Esophagus squamous epithelium (tissue), 5 donors: ENCODE results near the gene THAP4. TPM values are rescaled to one million over a fixed set of nuclear protein-coding genes. Genes with fewer than 3 reads are reported as not detected.
A peak's percentile ranks its signal among the peaks of the same experiment; 100 is the strongest.

ENCODE experiments used
- DNase-seq: peaks from one replicate; lab custom pipeline; 2025; lab: John Stamatoyannopoulos, UW
- H3K27ac ChIP-seq, 4 donors: fragments of 200-600 bp; sonication (generic); one replicate each; pipeline ENCODE4 v1.5.1; 2016 to 2019; ENCODE audit warnings: mild to moderate bottlenecking in 1 of 4
- H3K27me3 ChIP-seq, 4 donors: fragments of 200-600 bp; sonication (generic); 1 replicate in 3 of 4; 2 replicates in 1 of 4; pipeline versions ENCODE4 v1.5.1 to v1.6.0; 2017 to 2021; ENCODE audit warnings: antibody characterized with exemption in 1 of 4
- H3K36me3 ChIP-seq, 3 donors: fragments of 200-600 bp; sonication (generic); one replicate each; pipeline ENCODE4 v1.5.1; 2016 to 2019
- H3K4me1 ChIP-seq, 3 donors: fragments of 200-600 bp; sonication (generic); one replicate each; pipeline ENCODE4 v1.5.1; 2017 to 2019
- H3K4me3 ChIP-seq, 4 donors: fragments of 200-600 bp; sonication (generic); 1 replicate in 3 of 4; 2 replicates in 1 of 4; pipeline ENCODE4 v1.5.1; 2016 to 2019; ENCODE audit warnings: mild to moderate bottlenecking in 2 of 4, moderate library complexity in 1 of 4
- H3K9me3 ChIP-seq, 3 donors: fragments of 200-600 bp; sonication (generic); one replicate each; pipeline ENCODE4 v1.5.1; 2016 to 2019
- POLR2A ChIP-seq, 4 donors: fragments of 450-650 bp; IDR thresholded peaks; one replicate each; pipeline ENCODE4 v1.6.1; 2017; ENCODE audit warnings: antibody characterized with exemption in 4 of 4, mild to moderate bottlenecking in 4 of 4, moderate library complexity in 3 of 4
- WGBS, 2 donors: methylation state at CpG; one replicate each; pipeline ENCODE4 v1.1.5; 2018; 5-methylcytosine and 5-hydroxymethylcytosine counted together
- intact Hi-C: fragments of 100-400 bp; cut with DNase I; formaldehyde crosslinking; loops from one replicate; pipeline ENCODE4 v1.15.0; 2022
- total RNA-seq, 4 donors: library from RNA; depleted of rRNA; stranded (reverse); fragments of >200 nt; gene quantifications; one replicate each; pipeline ENCODE4 v1.1.0, GENCODE V29; 2016
- TF ChIP-seq, protein P1 (sequence below), 6 experiments: fragments of 450-650 bp in 4 of 6; fragments of 200-600 bp in 2 of 6; sonication (generic) in 2 of 6; IDR thresholded peaks; one replicate each; pipeline ENCODE4 v1.5.1; 2016 to 2019; ENCODE audit warnings: antibody characterized with exemption in 6 of 6, mild to moderate bottlenecking in 4 of 6, moderate library complexity in 4 of 6
- donor health status: DM: yes; HTN: yes; CAD: no.

The THAP4 gene
- total RNA-seq, 4 donors from 2014 or later = 40.7 to 53.2 (median 46.4) TPM

GRCh38 chr2:241540401-241540770 lies 96.6 kb downstream of the THAP4 start:
- peaks cover 0 to 25% (median 13%) of the 10 kb centered on the region in 3 donors for H3K4me1 ChIP-seq
- WGBS, 2 donors = 0 to 33% methylated on average over 1 to 6 of the region's 10 CpGs
- DNase-seq = no peak
- peaks cover 0 to 52% (median 0%) of the 10 kb centered on the region in 4 donors for H3K27me3 ChIP-seq
- TF ChIP-seq, protein P1, sequence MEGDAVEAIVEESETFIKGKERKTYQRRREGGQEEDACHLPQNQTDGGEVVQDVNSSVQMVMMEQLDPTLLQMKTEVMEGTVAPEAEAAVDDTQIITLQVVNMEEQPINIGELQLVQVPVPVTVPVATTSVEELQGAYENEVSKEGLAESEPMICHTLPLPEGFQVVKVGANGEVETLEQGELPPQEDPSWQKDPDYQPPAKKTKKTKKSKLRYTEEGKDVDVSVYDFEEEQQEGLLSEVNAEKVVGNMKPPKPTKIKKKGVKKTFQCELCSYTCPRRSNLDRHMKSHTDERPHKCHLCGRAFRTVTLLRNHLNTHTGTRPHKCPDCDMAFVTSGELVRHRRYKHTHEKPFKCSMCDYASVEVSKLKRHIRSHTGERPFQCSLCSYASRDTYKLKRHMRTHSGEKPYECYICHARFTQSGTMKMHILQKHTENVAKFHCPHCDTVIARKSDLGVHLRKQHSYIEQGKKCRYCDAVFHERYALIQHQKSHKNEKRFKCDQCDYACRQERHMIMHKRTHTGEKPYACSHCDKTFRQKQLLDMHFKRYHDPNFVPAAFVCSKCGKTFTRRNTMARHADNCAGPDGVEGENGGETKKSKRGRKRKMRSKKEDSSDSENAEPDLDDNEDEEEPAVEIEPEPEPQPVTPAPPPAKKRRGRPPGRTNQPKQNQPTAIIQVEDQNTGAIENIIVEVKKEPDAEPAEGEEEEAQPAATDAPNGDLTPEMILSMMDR (IDR thresholded peaks at IDR 0.05) = no peak
- no peak for TF ChIP-seq POLR2A (IDR thresholded peaks at IDR 0.05)
- peak overlapping the region in 2 of 4 donors; percentile 47 to 72 for H3K27ac ChIP-seq
- peaks cover 0 to 6% (median 0%) of the 10 kb centered on the region in 3 donors for H3K9me3 ChIP-seq
- H3K36me3 ChIP-seq = no peaks in the 10 kb centered on the region
- intact Hi-C loops = no loop called here
- peak overlapping the region; percentile 33 to 69 (median 48) for H3K4me3 ChIP-seq

GRCh38 chr2:241539616-241540374 lies 97.2 kb downstream of the THAP4 start:
- Histone ChIP-seq H3K27me3 (peaks cover 0 to 47% (median 0%) of the 10 kb centered on the region in 4 donors), H3K9me3 (peaks cover 0 to 6% (median 0%) of the 10 kb centered on the region in 3 donors), H3K36me3 (no peaks in the 10 kb centered on the region), H3K4me1 (peaks cover 0 to 21% (median 13%) of the 10 kb centered on the region in 3 donors), H3K27ac (peak overlapping the region in 1 of 4 donors; percentile 47), H3K4me3 (no peak overlapping the region)
- WGBS, 2 donors = 92% methylated on average over 5 of the region's 11 CpGs; no CpG with 5 or more reads in 1 of the 2 donors
- intact Hi-C loops = no loop called here
- TF ChIP-seq, protein P1 (IDR thresholded peaks at IDR 0.05) = no peak
- no peak for TF ChIP-seq POLR2A (IDR thresholded peaks at IDR 0.05)
- no peak for DNase-seq

GRCh38 chr2:241538838-241539615 lies 97.9 kb downstream of the THAP4 start:
- no peak for DNase-seq
- peaks cover 0 to 6% (median 0%) of the 10 kb centered on the region in 3 donors for H3K9me3 ChIP-seq
- no peaks in the 10 kb centered on the region for H3K36me3 ChIP-seq
- no peak overlapping the region for H3K27ac ChIP-seq
- H3K27me3 ChIP-seq = peaks cover 0 to 43% (median 0%) of the 10 kb centered on the region in 4 donors
- H3K4me1 ChIP-seq = peaks cover 0 to 21% (median 13%) of the 10 kb centered on the region in 3 donors
- H3K4me3 ChIP-seq = no peak overlapping the region
- 82 to 86% methylated on average over 14 to 15 of the region's 15 CpGs for WGBS, 2 donors
- intact Hi-C loops = no loop called here
- no peak for TF ChIP-seq POLR2A (IDR thresholded peaks at IDR 0.05)
- TF ChIP-seq, protein P1 (IDR thresholded peaks at IDR 0.05) = no peak

- Histone ChIP-seq H3K36me3 (no peaks in the 10 kb centered on the region), H3K27me3 (peaks cover 0 to 23% (median 0%) of the 10 kb centered on the region in 4 donors), H3K9me3 (no peaks in the 10 kb centered on the region), H3K27ac (no peak overlapping the region), H3K4me1 (peaks cover 0 to 12% (median 8%) of the 10 kb centered on the region in 3 donors), H3K4me3 (no peak overlapping the region)
- 47 to 75% methylated on average over 8 to 13 of the region's 13 CpGs for WGBS, 2 donors
- no peak for DNase-seq
- TF ChIP-seq, protein P1 (IDR thresholded peaks at IDR 0.05) = no peak
- no peak for TF ChIP-seq POLR2A (IDR thresholded peaks at IDR 0.05)
- intact Hi-C loops = no loop called here
Measured at GRCh38 chr2:241535871-241536655, 100.9 kb downstream of the THAP4 start.
